Measurements from ENCODE around the gene PLBD2.

The PLBD2 gene

GRCh38 chr12:113316155-113316554 lies 42.2 kb upstream of the PLBD2 start:
- Histone ChIP-seq H3K4ac (ENCODE audit: low read length) (no peak overlapping the region), H2BK120ac (ENCODE audit: low read depth, low read length) (no peak overlapping the region), H4K8ac (ENCODE audit: low read depth, low read length) (no peak overlapping the region), H3K23ac (ENCODE audit: low read depth, low read length, poor library complexity) (no peak overlapping the region), H2AK5ac (ENCODE audit: low read depth, low read length) (no peak overlapping the region), H2BK5ac (ENCODE audit: low read length) (no peak overlapping the region), H3K4me1 (ENCODE audit: control insufficient read depth in 2 of 2, insufficient read depth in 1 of 2, low read depth in 1 of 2, low read length in 2 of 2) (peaks cover 0 to 3% of the 10 kb centered on the region in 2 donors), H2AFZ (ENCODE audit: low read length) (no peak overlapping the region), H3K4me2 (ENCODE audit: insufficient read depth, low read length, poor library complexity, severe bottlenecking) (no peak overlapping the region), H3K79me1 (ENCODE audit: low read depth, low read length) (no peaks in the 10 kb centered on the region), H3K9ac (ENCODE audit: low read depth, low read length, poor library complexity) (no peak overlapping the region), H3K14ac (ENCODE audit: low read length) (no peak overlapping the region), H2BK15ac (ENCODE audit: low read length) (no peak overlapping the region), H3K27ac (replicated peaks; ENCODE audit: low read length) (no peak overlapping the region), H4K91ac (ENCODE audit: low read depth, low read length, poor library complexity) (no peak overlapping the region), H3K18ac (ENCODE audit: low read length) (no peak overlapping the region), H2BK12ac (ENCODE audit: low read length) (no peak overlapping the region), H3K27me3 (ENCODE audit: control insufficient read depth in 3 of 3, insufficient read depth in 3 of 3, low read depth in 1 of 3, low read length in 3 of 3) (no peaks in the 10 kb centered on the region), H3K9me3 (replicated peaks in 1 of 2; ENCODE audit: control insufficient read depth in 2 of 2, insufficient read depth in 1 of 2, low read depth in 1 of 2, low read length in 2 of 2) (peaks cover 2% of the 10 kb centered on the region in 2 donors), H3K36me3 (replicated peaks in 1 of 2; ENCODE audit: control insufficient read depth in 2 of 2, insufficient read depth in 2 of 2, low read length in 2 of 2) (peaks cover 4 to 32% of the 10 kb centered on the region in 2 donors), H3K4me3 (ENCODE audit: low read length in 2 of 2) (no peak overlapping the region)
- no peak for DNase-seq (ENCODE audit: low spot score)
- WGBS, 2 donors (ENCODE audit: extremely low coverage in 2 of 2, insufficient read length in 2 of 2, insufficient replicate concordance in 1 of 2) = no CpG with 5 or more reads among the region's 7 CpGs

- no peak overlapping the region for H3K4me3 ChIP-seq (ENCODE audit: low read length in 2 of 2)
- no CpG with 5 or more reads among the region's 6 CpGs for WGBS, 2 donors (ENCODE audit: extremely low coverage in 2 of 2, insufficient read length in 2 of 2, insufficient replicate concordance in 1 of 2)
Measured at GRCh38 chr12:113317122-113317521, 41.3 kb upstream of the PLBD2 start.

GRCh38 chr12:113318046-113318656 lies 40.2 kb upstream of the PLBD2 start:
- Histone ChIP-seq H3K27me3 (ENCODE audit: control insufficient read depth in 3 of 3, insufficient read depth in 3 of 3, low read depth in 1 of 3, low read length in 3 of 3) (no peaks in the 10 kb centered on the region), H2BK5ac (ENCODE audit: low read length) (no peak overlapping the region), H3K9me3 (replicated peaks in 1 of 2; ENCODE audit: control insufficient read depth in 2 of 2, insufficient read depth in 1 of 2, low read depth in 1 of 2, low read length in 2 of 2) (peaks cover 5% of the 10 kb centered on the region in 2 donors), H2AFZ (ENCODE audit: low read length) (no peak overlapping the region), H3K79me1 (ENCODE audit: low read depth, low read length) (no peaks in the 10 kb centered on the region), H3K4me1 (ENCODE audit: control insufficient read depth in 2 of 2, insufficient read depth in 1 of 2, low read depth in 1 of 2, low read length in 2 of 2) (peaks cover 0 to 3% of the 10 kb centered on the region in 2 donors), H3K36me3 (replicated peaks in 1 of 2; ENCODE audit: control insufficient read depth in 2 of 2, insufficient read depth in 2 of 2, low read length in 2 of 2) (peaks cover 4 to 32% of the 10 kb centered on the region in 2 donors), H2AK5ac (ENCODE audit: low read depth, low read length) (no peak overlapping the region), H3K23ac (ENCODE audit: low read depth, low read length, poor library complexity) (no peak overlapping the region), H2BK120ac (ENCODE audit: low read depth, low read length) (no peak overlapping the region), H3K9ac (ENCODE audit: low read depth, low read length, poor library complexity) (no peak overlapping the region), H2BK12ac (ENCODE audit: low read length) (no peak overlapping the region), H4K8ac (ENCODE audit: low read depth, low read length) (peak overlapping the region; percentile 43), H3K4me3 (ENCODE audit: low read length in 2 of 2) (no peak overlapping the region), H3K14ac (ENCODE audit: low read length) (no peak overlapping the region), H3K4ac (ENCODE audit: low read length) (no peak overlapping the region), H4K91ac (ENCODE audit: low read depth, low read length, poor library complexity) (peak overlapping the region; percentile 31), H3K18ac (ENCODE audit: low read length) (no peak overlapping the region), H2BK15ac (ENCODE audit: low read length) (no peak overlapping the region), H3K4me2 (ENCODE audit: insufficient read depth, low read length, poor library complexity, severe bottlenecking) (no peak overlapping the region), H3K27ac (replicated peaks; ENCODE audit: low read length) (no peak overlapping the region)
- no CpG with 5 or more reads among the region's 4 CpGs for WGBS, 2 donors (ENCODE audit: extremely low coverage in 2 of 2, insufficient read length in 2 of 2, insufficient replicate concordance in 1 of 2)
- DNase-seq (ENCODE audit: low spot score) = no peak

More at GRCh38 chr12:113317122-113317521, 41.3 kb upstream of the PLBD2 start:
- Histone ChIP-seq H3K79me1 (ENCODE audit: low read depth, low read length) (no peaks in the 10 kb centered on the region), H3K23ac (ENCODE audit: low read depth, low read length, poor library complexity) (no peak overlapping the region), H3K4me2 (ENCODE audit: insufficient read depth, low read length, poor library complexity, severe bottlenecking) (no peak overlapping the region), H3K36me3 (replicated peaks in 1 of 2; ENCODE audit: control insufficient read depth in 2 of 2, insufficient read depth in 2 of 2, low read length in 2 of 2) (peaks cover 4 to 32% of the 10 kb centered on the region in 2 donors), H2BK5ac (ENCODE audit: low read length) (no peak overlapping the region), H2BK120ac (ENCODE audit: low read depth, low read length) (no peak overlapping the region), H2AK5ac (ENCODE audit: low read depth, low read length) (peak overlapping the region; percentile 12), H3K18ac (ENCODE audit: low read length) (no peak overlapping the region), H3K14ac (ENCODE audit: low read length) (no peak overlapping the region), H2BK15ac (ENCODE audit: low read length) (no peak overlapping the region), H3K27ac (replicated peaks; ENCODE audit: low read length) (no peak overlapping the region), H3K27me3 (ENCODE audit: control insufficient read depth in 3 of 3, insufficient read depth in 3 of 3, low read depth in 1 of 3, low read length in 3 of 3) (no peaks in the 10 kb centered on the region), H4K8ac (ENCODE audit: low read depth, low read length) (no peak overlapping the region), H3K4me1 (ENCODE audit: control insufficient read depth in 2 of 2, insufficient read depth in 1 of 2, low read depth in 1 of 2, low read length in 2 of 2) (peaks cover 0 to 3% of the 10 kb centered on the region in 2 donors), H2BK12ac (ENCODE audit: low read length) (no peak overlapping the region), H2AFZ (ENCODE audit: low read length) (no peak overlapping the region), H3K4ac (ENCODE audit: low read length) (no peak overlapping the region), H3K9ac (ENCODE audit: low read depth, low read length, poor library complexity) (no peak overlapping the region), H4K91ac (ENCODE audit: low read depth, low read length, poor library complexity) (no peak overlapping the region), H3K9me3 (replicated peaks in 1 of 2; ENCODE audit: control insufficient read depth in 2 of 2, insufficient read depth in 1 of 2, low read depth in 1 of 2, low read length in 2 of 2) (peaks cover 4 to 5% of the 10 kb centered on the region in 2 donors)
- no peak for DNase-seq (ENCODE audit: low spot score)

- Histone ChIP-seq H3K4me2 (ENCODE audit: insufficient read depth, low read length, poor library complexity, severe bottlenecking) (no peak overlapping the region), H2AK5ac (ENCODE audit: low read depth, low read length) (peak overlapping the region; percentile 6), H3K4me3 (ENCODE audit: low read length in 2 of 2) (no peak overlapping the region), H2BK15ac (ENCODE audit: low read length) (no peak overlapping the region), H3K14ac (ENCODE audit: low read length) (no peak overlapping the region), H3K27ac (replicated peaks; ENCODE audit: low read length) (no peak overlapping the region), H3K4me1 (ENCODE audit: control insufficient read depth in 2 of 2, insufficient read depth in 1 of 2, low read depth in 1 of 2, low read length in 2 of 2) (peaks cover 0 to 2% of the 10 kb centered on the region in 2 donors), H3K9me3 (replicated peaks in 1 of 2; ENCODE audit: control insufficient read depth in 2 of 2, insufficient read depth in 1 of 2, low read depth in 1 of 2, low read length in 2 of 2) (peaks cover 5% of the 10 kb centered on the region in 2 donors), H3K9ac (ENCODE audit: low read depth, low read length, poor library complexity) (no peak overlapping the region), H2BK120ac (ENCODE audit: low read depth, low read length) (no peak overlapping the region), H2AFZ (ENCODE audit: low read length) (no peak overlapping the region), H3K27me3 (ENCODE audit: control insufficient read depth in 3 of 3, insufficient read depth in 3 of 3, low read depth in 1 of 3, low read length in 3 of 3) (no peaks in the 10 kb centered on the region), H3K23ac (ENCODE audit: low read depth, low read length, poor library complexity) (no peak overlapping the region), H4K8ac (ENCODE audit: low read depth, low read length) (no peak overlapping the region), H3K18ac (ENCODE audit: low read length) (no peak overlapping the region), H3K79me1 (ENCODE audit: low read depth, low read length) (no peaks in the 10 kb centered on the region), H4K91ac (ENCODE audit: low read depth, low read length, poor library complexity) (no peak overlapping the region), H2BK5ac (ENCODE audit: low read length) (no peak overlapping the region), H3K36me3 (replicated peaks in 1 of 2; ENCODE audit: control insufficient read depth in 2 of 2, insufficient read depth in 2 of 2, low read length in 2 of 2) (peaks cover 4 to 30% of the 10 kb centered on the region in 2 donors), H3K4ac (ENCODE audit: low read length) (no peak overlapping the region), H2BK12ac (ENCODE audit: low read length) (no peak overlapping the region)
- no peak for DNase-seq (ENCODE audit: low spot score)
- no CpG with 5 or more reads among the region's 15 CpGs for WGBS, 2 donors (ENCODE audit: extremely low coverage in 2 of 2, insufficient read length in 2 of 2, insufficient replicate concordance in 1 of 2)
Measured at GRCh38 chr12:113318900-113319628, 39.3 kb upstream of the PLBD2 start.

Data from neuronal stem cell (in vitro differentiated cells).